Right kidney (tissue), 1 donor: Measurements from ENCODE around the gene POTEF.
"Not testable (repeated sequence)": the region's sequence is repeated elsewhere in the genome, so short reads cannot be mapped to it uniquely, and the experiment has no call there.

Source experiments
- DNase-seq: peaks from one replicate; pipeline ENCODE4 v3.0.0-alpha.2; 2016

Gene POTEF

GRCh38 chr2:130152816-130153595 lies 24.0 kb upstream of the POTEF start:
- no peak for DNase-seq

GRCh38 chr2:130152136-130152815 lies 23.3 kb upstream of the POTEF start:
- not testable (repeated sequence) for DNase-seq

- not testable (repeated sequence) for DNase-seq
These were observed 22.1 kb upstream of the POTEF start for GRCh38 chr2:130151145-130151512.

- DNase-seq, result no peak
These were observed 21.4 kb upstream of the POTEF start for GRCh38 chr2:130150181-130151144.

- not testable (repeated sequence) for DNase-seq
These were observed 19.5 kb upstream of the POTEF start for GRCh38 chr2:130148515-130148914.

GRCh38 chr2:130145006-130145414 lies 16.0 kb upstream of the POTEF start, which contains the start of gene CCDC74B:
CCDC74B (minus strand) TSS chr2:130145112; CDS start chr2:130144996, 116 bp downstream.
- peak; percentile 61 for DNase-seq

GRCh38 chr2:130143266-130144039 lies 14.4 kb upstream of the POTEF start:
- DNase-seq, result peak; percentile 39

GRCh38 chr2:130142396-130143265 lies 13.6 kb upstream of the POTEF start:
- not testable (repeated sequence) for DNase-seq

- DNase-seq, result not testable (repeated sequence)
These were observed 12.8 kb upstream of the POTEF start for GRCh38 chr2:130141645-130142370.

- DNase-seq, result not testable (repeated sequence)
These were observed 12.0 kb upstream of the POTEF start for GRCh38 chr2:130141002-130141401.

GRCh38 chr2:130140516-130140915 lies 11.5 kb upstream of the POTEF start:
- not testable (repeated sequence) for DNase-seq

GRCh38 chr2:130139331-130140280 lies 10.6 kb upstream of the POTEF start:
- DNase-seq, result not testable (repeated sequence)

- DNase-seq, result not testable (repeated sequence)
These were observed 9.8 kb upstream of the POTEF start for GRCh38 chr2:130138841-130139251.

GRCh38 chr2:130138326-130138725 lies 9.3 kb upstream of the POTEF start:
- DNase-seq, result not testable (repeated sequence)

- not testable (repeated sequence) for DNase-seq
These were observed 8.1 kb upstream of the POTEF start for GRCh38 chr2:130137118-130137517.

GRCh38 chr2:130136546-130136945 lies 7.5 kb upstream of the POTEF start:
- not testable (repeated sequence) for DNase-seq

- DNase-seq, result no peak
These were observed 6.9 kb upstream of the POTEF start for GRCh38 chr2:130135692-130136541.

GRCh38 chr2:130128464-130128863 lies 558 bp downstream of the POTEF start:
- not testable (repeated sequence) for DNase-seq
